Measurements from ENCODE around the gene CXADR. TPM values are rescaled to one million over a fixed set of nuclear protein-coding genes. Genes with fewer than 3 reads are reported as not detected.

CXADR gene
- total RNA-seq, 2 experiments from 2014 or later, result 6.3 to 6.6 TPM

GRCh38 chr21:17467392-17467791, 45.5 kb upstream of the CXADR start:
- no TSS peak for BruUV-seq (replicated peaks)
- no peak for TF ChIP-seq EZH2phosphoT487 (IDR thresholded peaks at IDR 0.05; ENCODE audit: borderline replicate concordance, low read depth, low read length)
- TF ChIP-seq, protein P1, sequence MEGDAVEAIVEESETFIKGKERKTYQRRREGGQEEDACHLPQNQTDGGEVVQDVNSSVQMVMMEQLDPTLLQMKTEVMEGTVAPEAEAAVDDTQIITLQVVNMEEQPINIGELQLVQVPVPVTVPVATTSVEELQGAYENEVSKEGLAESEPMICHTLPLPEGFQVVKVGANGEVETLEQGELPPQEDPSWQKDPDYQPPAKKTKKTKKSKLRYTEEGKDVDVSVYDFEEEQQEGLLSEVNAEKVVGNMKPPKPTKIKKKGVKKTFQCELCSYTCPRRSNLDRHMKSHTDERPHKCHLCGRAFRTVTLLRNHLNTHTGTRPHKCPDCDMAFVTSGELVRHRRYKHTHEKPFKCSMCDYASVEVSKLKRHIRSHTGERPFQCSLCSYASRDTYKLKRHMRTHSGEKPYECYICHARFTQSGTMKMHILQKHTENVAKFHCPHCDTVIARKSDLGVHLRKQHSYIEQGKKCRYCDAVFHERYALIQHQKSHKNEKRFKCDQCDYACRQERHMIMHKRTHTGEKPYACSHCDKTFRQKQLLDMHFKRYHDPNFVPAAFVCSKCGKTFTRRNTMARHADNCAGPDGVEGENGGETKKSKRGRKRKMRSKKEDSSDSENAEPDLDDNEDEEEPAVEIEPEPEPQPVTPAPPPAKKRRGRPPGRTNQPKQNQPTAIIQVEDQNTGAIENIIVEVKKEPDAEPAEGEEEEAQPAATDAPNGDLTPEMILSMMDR (conservative IDR thresholded peaks at IDR 0.05; ENCODE audit: low read length), result no peak
- CTCF ChIA-PET (ENCODE audit: unreplicated experiment), result no interaction called here

GRCh38 chr21:17467829-17468228, 45.0 kb upstream of the CXADR start:
- no peak overlapping the region for H3K4me3 ChIP-seq (ENCODE audit: low read depth, low read length, poor library complexity, severe bottlenecking)
- H3K4me2 ChIP-seq (ENCODE audit: low read length), result no peak overlapping the region
- ChIA-PET CTCF (ENCODE audit: unreplicated experiment) (no interaction called here), POLR2A (interaction anchor here (1.0 to 2.6 kb wide), 4 partner anchors 10 to 74 kb away, joined by 3 to 16 read pairs (median 6); no protein-coding TSS in a partner anchor)
- intact Hi-C loops (cut with micrococcal nuclease; ENCODE audit: unreplicated experiment), result no loop called here
- BruUV-seq (replicated peaks), result no TSS peak
- no peaks in the 10 kb centered on the region for H3K36me3 ChIP-seq (ENCODE audit: insufficient read depth, low read length)
- no peaks in the 10 kb centered on the region for H3K9me3 ChIP-seq (ENCODE audit: low read length)
- no peaks in the 10 kb centered on the region for H3K9me2 ChIP-seq (ENCODE audit: insufficient read depth, low read length)
- no peak for DNase-seq (ENCODE audit: low spot score)
- H4K20me1 ChIP-seq (ENCODE audit: insufficient read depth, low read length), result no peaks in the 10 kb centered on the region
- no peak overlapping the region for H2AFZ ChIP-seq (ENCODE audit: low read length)
- TF ChIP-seq, protein P1 (conservative IDR thresholded peaks at IDR 0.05; ENCODE audit: low read length), result no peak
- no peak for TF ChIP-seq EZH2phosphoT487 (IDR thresholded peaks at IDR 0.05; ENCODE audit: borderline replicate concordance, low read depth, low read length)
- H3K4me1 ChIP-seq (ENCODE audit: insufficient read depth, low read length, poor library complexity, severe bottlenecking), result peaks cover 7% of the 10 kb centered on the region
- H3K79me2 ChIP-seq (ENCODE audit: insufficient read depth, low read depth, low read length), result no peaks in the 10 kb centered on the region
- no peak overlapping the region for H3K27ac ChIP-seq (ENCODE audit: low read depth, low read length, poor library complexity, severe bottlenecking)

More at GRCh38 chr21:17467392-17467791, 45.5 kb upstream of the CXADR start:
- no peaks in the 10 kb centered on the region for H3K36me3 ChIP-seq (ENCODE audit: insufficient read depth, low read length)
- intact Hi-C loops (cut with micrococcal nuclease; ENCODE audit: unreplicated experiment), result no loop called here
- no peak overlapping the region for H3K4me2 ChIP-seq (ENCODE audit: low read length)
- peaks cover 7% of the 10 kb centered on the region for H3K4me1 ChIP-seq (ENCODE audit: insufficient read depth, low read length, poor library complexity, severe bottlenecking)
- H3K27ac ChIP-seq (ENCODE audit: low read depth, low read length, poor library complexity, severe bottlenecking), result no peak overlapping the region
- no peaks in the 10 kb centered on the region for H4K20me1 ChIP-seq (ENCODE audit: insufficient read depth, low read length)
- no peak overlapping the region for H3K4me3 ChIP-seq (ENCODE audit: low read depth, low read length, poor library complexity, severe bottlenecking)
- H3K79me2 ChIP-seq (ENCODE audit: insufficient read depth, low read depth, low read length), result no peaks in the 10 kb centered on the region
- no peaks in the 10 kb centered on the region for H3K9me3 ChIP-seq (ENCODE audit: low read length)
- no peak overlapping the region for H2AFZ ChIP-seq (ENCODE audit: low read length)
- DNase-seq (ENCODE audit: low spot score), result no peak
- H3K9me2 ChIP-seq (ENCODE audit: insufficient read depth, low read length), result no peaks in the 10 kb centered on the region
- POLR2A ChIA-PET, result interaction anchor here (1.0 to 2.6 kb wide), 4 partner anchors 10 to 74 kb away, joined by 3 to 16 read pairs (median 6); no protein-coding TSS in a partner anchor

GRCh38 chr21:17468698-17469097, 44.1 kb upstream of the CXADR start:
- TF ChIP-seq, protein P1 (conservative IDR thresholded peaks at IDR 0.05; ENCODE audit: low read length), result no peak
- TF ChIP-seq EZH2phosphoT487 (IDR thresholded peaks at IDR 0.05; ENCODE audit: borderline replicate concordance, low read depth, low read length), result no peak
- ChIA-PET CTCF (ENCODE audit: unreplicated experiment) (no interaction called here), POLR2A (interaction anchor here (0.6 to 2.6 kb wide), 4 partner anchors 16 to 65 kb away, joined by 3 to 16 read pairs (median 3); no protein-coding TSS in a partner anchor)
- Histone ChIP-seq H3K4me1 (ENCODE audit: insufficient read depth, low read length, poor library complexity, severe bottlenecking) (peaks cover 7% of the 10 kb centered on the region), H3K4me2 (ENCODE audit: low read length) (no peak overlapping the region), H4K20me1 (ENCODE audit: insufficient read depth, low read length) (no peaks in the 10 kb centered on the region), H3K27ac (ENCODE audit: low read depth, low read length, poor library complexity, severe bottlenecking) (no peak overlapping the region), H3K79me2 (ENCODE audit: insufficient read depth, low read depth, low read length) (no peaks in the 10 kb centered on the region), H2AFZ (ENCODE audit: low read length) (no peak overlapping the region), H3K9me3 (ENCODE audit: low read length) (no peaks in the 10 kb centered on the region), H3K36me3 (ENCODE audit: insufficient read depth, low read length) (no peaks in the 10 kb centered on the region), H3K4me3 (ENCODE audit: low read depth, low read length, poor library complexity, severe bottlenecking) (no peak overlapping the region), H3K9me2 (ENCODE audit: insufficient read depth, low read length) (no peaks in the 10 kb centered on the region)
- BruUV-seq (replicated peaks), result no TSS peak
- intact Hi-C loops (cut with micrococcal nuclease; ENCODE audit: unreplicated experiment), result no loop called here
- DNase-seq (ENCODE audit: low spot score), result no peak

Data from OCI-LY7 (cell line).